OCI-LY3 (cell line): ENCODE results near the gene ASB7.
A peak's percentile ranks its signal among the peaks of the same experiment; 100 is the strongest.

ENCODE experiments used
- H2AFZ ChIP-seq: fragments of 200-600, 300-600 bp; shearing (Covaris generic); 2 replicates; pipeline ENCODE4 v1.6.0; 2014; ENCODE audit warnings: antibody characterized with exemption, low read depth, low read length
- H3K27ac ChIP-seq: fragments of 200-600, 300-600 bp; sonication (generic); 2 replicates; pipeline ENCODE4 v1.5.1; 2014; ENCODE audit warnings: mild to moderate bottlenecking, low read length, moderate library complexity, mixed read lengths
- H3K27me3 ChIP-seq: fragments of 200-600, 300-600 bp; sonication (generic); 2 replicates; pipeline ENCODE4 v1.6.1; 2014; ENCODE audit warnings: low read depth, low read length, mixed read lengths
- H3K36me3 ChIP-seq: fragments of 200-600, 300-600 bp; sonication (generic); replicated peaks from 2 replicates; pipeline ENCODE3; 2014; ENCODE audit warnings: low read depth, low read length, mixed read lengths
- H3K4me1 ChIP-seq: fragments of 300-600, 200-600 bp; sonication (generic); 2 replicates; pipeline ENCODE4 v1.6.1; 2014; ENCODE audit warnings: low read length, mixed read lengths
- H3K4me2 ChIP-seq: fragments of 200-600, 300-600 bp; sonication (generic); 2 replicates; pipeline ENCODE4 v1.6.1; 2014; ENCODE audit warnings: low read length, mixed read lengths
- H3K4me3 ChIP-seq: fragments of 300-600, 200-600 bp; sonication (generic); 2 replicates; pipeline ENCODE4 v1.5.1; 2014; ENCODE audit warnings: antibody characterized with exemption, mild to moderate bottlenecking, low read length, moderate library complexity
- H3K79me2 ChIP-seq: fragments of 300-600, 200-600 bp; shearing (Covaris generic); 2 replicates; pipeline ENCODE4 v1.6.1; 2014; ENCODE audit warnings: mild to moderate bottlenecking, low read length, mixed read lengths
- H3K9ac ChIP-seq: fragments of 300-600, 200-600 bp; shearing (Covaris generic); 2 replicates; pipeline ENCODE4 v1.6.0; 2014; ENCODE audit warnings: mild to moderate bottlenecking, low read length, moderate library complexity
- H3K9me3 ChIP-seq: fragments of 200-600, 300-600 bp; shearing (Covaris generic); 2 replicates; pipeline ENCODE4 v1.6.1; 2014; ENCODE audit warnings: low read length, mixed read lengths; ENCODE audit not compliant: insufficient read depth
- H4K20me1 ChIP-seq: fragments of 200-600, 300-600 bp; sonication (generic); 2 replicates; pipeline ENCODE4 v1.6.1; 2016; ENCODE audit warnings: low read length, mixed read lengths; ENCODE audit not compliant: insufficient read depth
- EZH2phosphoT487 ChIP-seq: fragments of 200-600 bp; shearing (Covaris generic); IDR thresholded peaks from 2 replicates; pipeline ENCODE4 v1.6.1; 2018; ENCODE audit warnings: antibody characterized with exemption, mixed run types, low read depth
- TF ChIP-seq, protein P1 (sequence below): fragments of 200-600, 300-600 bp; sonication (generic); IDR thresholded peaks from 2 replicates; pipeline ENCODE4 v1.5.1; 2014; ENCODE audit warnings: antibody characterized with exemption, low read length, low read depth

ASB7 gene

DNA sequence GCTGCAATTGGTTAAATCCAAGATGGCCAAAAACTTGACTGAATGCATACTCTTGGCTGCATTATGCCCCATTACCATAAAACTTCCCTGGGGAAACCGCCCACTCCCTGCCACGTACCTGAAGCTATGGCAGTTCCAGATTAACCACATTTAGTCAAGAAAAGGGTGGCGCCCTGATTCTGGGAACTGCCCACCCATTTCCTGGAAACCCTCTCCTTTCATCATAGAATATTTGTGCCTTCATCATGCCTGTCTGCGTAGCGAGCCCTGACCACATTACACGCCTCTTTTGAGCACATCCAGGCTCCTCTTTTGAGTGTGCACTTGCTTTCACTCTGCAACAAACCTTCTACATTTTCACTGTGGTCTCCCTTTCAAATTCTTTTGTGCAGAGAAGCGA is 5.6 kb upstream of the ASB7 start:
- no peaks in the 10 kb centered on the region for H4K20me1 ChIP-seq
- peaks cover 96% of the 10 kb centered on the region for H3K79me2 ChIP-seq
- H3K36me3 ChIP-seq: peaks cover 29% of the 10 kb centered on the region
- H3K4me2 ChIP-seq: no peak overlapping the region
- TF ChIP-seq, protein P1, sequence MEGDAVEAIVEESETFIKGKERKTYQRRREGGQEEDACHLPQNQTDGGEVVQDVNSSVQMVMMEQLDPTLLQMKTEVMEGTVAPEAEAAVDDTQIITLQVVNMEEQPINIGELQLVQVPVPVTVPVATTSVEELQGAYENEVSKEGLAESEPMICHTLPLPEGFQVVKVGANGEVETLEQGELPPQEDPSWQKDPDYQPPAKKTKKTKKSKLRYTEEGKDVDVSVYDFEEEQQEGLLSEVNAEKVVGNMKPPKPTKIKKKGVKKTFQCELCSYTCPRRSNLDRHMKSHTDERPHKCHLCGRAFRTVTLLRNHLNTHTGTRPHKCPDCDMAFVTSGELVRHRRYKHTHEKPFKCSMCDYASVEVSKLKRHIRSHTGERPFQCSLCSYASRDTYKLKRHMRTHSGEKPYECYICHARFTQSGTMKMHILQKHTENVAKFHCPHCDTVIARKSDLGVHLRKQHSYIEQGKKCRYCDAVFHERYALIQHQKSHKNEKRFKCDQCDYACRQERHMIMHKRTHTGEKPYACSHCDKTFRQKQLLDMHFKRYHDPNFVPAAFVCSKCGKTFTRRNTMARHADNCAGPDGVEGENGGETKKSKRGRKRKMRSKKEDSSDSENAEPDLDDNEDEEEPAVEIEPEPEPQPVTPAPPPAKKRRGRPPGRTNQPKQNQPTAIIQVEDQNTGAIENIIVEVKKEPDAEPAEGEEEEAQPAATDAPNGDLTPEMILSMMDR: no peak
- no peak for TF ChIP-seq EZH2phosphoT487
- H2AFZ ChIP-seq: no peak overlapping the region
- H3K9ac ChIP-seq: no peak overlapping the region
- H3K27me3 ChIP-seq: no peaks in the 10 kb centered on the region
- no peaks in the 10 kb centered on the region for H3K9me3 ChIP-seq
- peaks cover 6% of the 10 kb centered on the region for H3K4me1 ChIP-seq
- H3K4me3 ChIP-seq: no peak overlapping the region
- no peak overlapping the region for H3K27ac ChIP-seq

DNA sequence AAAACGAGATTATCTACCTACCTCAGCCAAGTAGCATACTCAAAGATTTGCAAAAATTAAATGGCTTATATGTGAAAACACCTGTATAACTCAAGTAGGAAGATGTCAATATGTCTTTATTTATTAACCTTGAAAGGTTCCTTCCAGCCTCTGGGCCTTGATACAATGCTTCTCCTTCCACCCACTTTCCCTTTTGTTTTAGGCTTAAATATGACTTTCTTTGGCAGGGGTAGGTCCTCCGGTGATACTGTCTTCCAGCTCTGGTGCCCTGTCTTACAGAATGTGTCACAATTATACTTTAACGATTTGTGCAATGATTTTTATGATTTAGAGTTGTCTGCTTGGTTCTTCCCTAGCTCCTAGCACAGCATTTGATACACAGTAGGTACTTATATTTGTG is 4.5 kb upstream of the ASB7 start:
- Histone ChIP-seq H3K4me3 (no peak overlapping the region), H3K9ac (no peak overlapping the region), H3K27me3 (no peaks in the 10 kb centered on the region), H3K4me2 (no peak overlapping the region), H4K20me1 (no peaks in the 10 kb centered on the region), H3K79me2 (peaks cover 91% of the 10 kb centered on the region), H2AFZ (no peak overlapping the region), H3K4me1 (peaks cover 6% of the 10 kb centered on the region), H3K36me3 (peaks cover 21% of the 10 kb centered on the region), H3K9me3 (no peaks in the 10 kb centered on the region), H3K27ac (no peak overlapping the region)
- TF ChIP-seq EZH2phosphoT487: no peak
- TF ChIP-seq, protein P1: no peak

DNA sequence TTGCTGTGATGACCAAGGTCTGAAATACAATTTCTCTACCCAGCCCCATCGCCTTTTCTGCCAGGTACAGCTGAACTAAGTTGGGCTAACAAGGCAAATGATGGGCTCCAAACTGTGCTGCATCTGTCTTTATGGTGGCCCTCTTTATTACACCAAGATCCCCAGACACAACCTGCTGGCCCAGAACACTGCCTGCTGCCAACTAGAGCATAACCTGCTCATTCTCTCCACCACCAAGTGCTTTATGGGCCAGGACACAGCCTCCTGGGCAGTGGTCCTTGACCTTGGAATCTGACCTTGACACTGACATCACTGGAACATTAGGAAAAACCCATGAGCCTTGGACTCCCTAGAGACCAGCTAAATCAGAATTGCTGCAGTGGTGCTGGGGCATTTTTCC is 3.7 kb upstream of the ASB7 start:
- Histone ChIP-seq H4K20me1 (no peaks in the 10 kb centered on the region), H3K27me3 (no peaks in the 10 kb centered on the region), H3K4me3 (no peak overlapping the region), H3K27ac (no peak overlapping the region), H3K9me3 (no peaks in the 10 kb centered on the region), H2AFZ (no peak overlapping the region), H3K4me2 (no peak overlapping the region), H3K4me1 (peaks cover 10% of the 10 kb centered on the region), H3K9ac (no peak overlapping the region), H3K36me3 (peaks cover 17% of the 10 kb centered on the region), H3K79me2 (peaks cover 91% of the 10 kb centered on the region)
- TF ChIP-seq, protein P1: no peak
- TF ChIP-seq EZH2phosphoT487: no peak

DNA sequence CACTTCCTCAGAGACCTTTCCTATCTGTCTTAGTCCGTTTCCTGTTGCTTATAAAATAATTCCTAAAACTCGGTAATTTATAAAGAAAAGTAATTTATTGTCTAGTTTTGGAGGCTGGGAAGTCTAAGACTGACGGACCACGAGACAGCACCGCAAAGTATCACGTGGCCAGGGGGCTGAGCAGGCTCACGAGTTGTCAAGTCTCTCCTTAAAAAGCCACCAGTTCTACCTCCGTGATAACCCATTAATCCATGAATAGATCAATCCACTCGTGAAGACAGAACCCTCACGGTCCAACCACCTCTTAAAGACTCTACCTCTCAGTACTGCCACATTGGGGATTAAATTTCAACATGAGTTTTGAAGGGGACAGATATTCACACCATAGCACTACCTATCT is 1.2 kb upstream of the ASB7 start:
- H3K4me3 ChIP-seq: peak overlapping the region; percentile 82
- peak overlapping the region; percentile 71 for H3K9ac ChIP-seq
- H4K20me1 ChIP-seq: no peaks in the 10 kb centered on the region
- no peak overlapping the region; the same call in 1 of the 2 replicates for H2AFZ ChIP-seq
- peaks cover 92% of the 10 kb centered on the region for H3K79me2 ChIP-seq
- H3K9me3 ChIP-seq: no peaks in the 10 kb centered on the region
- H3K27me3 ChIP-seq: no peaks in the 10 kb centered on the region
- peaks cover 12% of the 10 kb centered on the region for H3K36me3 ChIP-seq
- TF ChIP-seq, protein P1: no peak
- no peak for TF ChIP-seq EZH2phosphoT487
- peak overlapping the region; percentile 87 for H3K4me2 ChIP-seq
- peaks cover 16% of the 10 kb centered on the region for H3K4me1 ChIP-seq
- H3K27ac ChIP-seq: peak overlapping the region; percentile 39; the same call in 1 of the 2 replicates
